A549 (cell line): Measurements from ENCODE around the gene ATG5.

Experiments
- ATOH8 ChIP-seq: fragments of 250-450 bp; sonication (Bioruptor Pico); IDR thresholded peaks from 2 replicates; pipeline ENCODE4 v1.5.0; 2020; ENCODE audit warnings: low read depth, mild to moderate bottlenecking, moderate library complexity
- BCL3 ChIP-seq: fragments of >200 bp; sonication (Bioruptor Twin); formaldehyde crosslinking; IDR thresholded peaks from 3 replicates; pipeline ENCODE4 v1.6.1; 2016
- CTCF ChIP-seq: fragments of >200 bp; sonication (Bioruptor Twin); formaldehyde crosslinking; IDR thresholded peaks from 3 replicates; pipeline ENCODE4 v1.5.1; 2016
- KDM5A ChIP-seq: fragments of 200-600 bp; sonication (generic); IDR thresholded peaks from 2 replicates; pipeline ENCODE4 v1.6.1; 2016; ENCODE audit warnings: antibody characterized with exemption, mild to moderate bottlenecking
- POLR2A ChIP-seq: IDR thresholded peaks from 2 replicates; pipeline ENCODE4 v1.6.1; 2012; ENCODE audit warnings: mild to moderate bottlenecking, low read length

- TF ChIP-seq KDM5A (no peak), POLR2A (no peak), CTCF (no peak), BCL3 (no peak), ATOH8 (CRISPR knock-in tag) (no peak)
Observed at GRCh38 chr6:106206905-106207304, 118.7 kb downstream of the ATG5 start.
